ENCODE results near the gene SMYD3. TPM values are rescaled to one million over a fixed set of nuclear protein-coding genes. Genes with fewer than 3 reads are reported as not detected.

The SMYD3 gene
- total RNA-seq, 1 donor from 2014 or later = 29.2 TPM

GRCh38 chr1:246540738-246541491 lies 33.8 kb upstream of the SMYD3 start:
- no peak for TF ChIP-seq CTCF (IDR thresholded peaks at IDR 0.05; ENCODE audit: insufficient read depth, low read length, poor library complexity, severe bottlenecking)
- Histone ChIP-seq H3K36me3 (ENCODE audit: control insufficient read depth, insufficient read depth, low read length) (no peaks in the 10 kb centered on the region), H3K4me3 (ENCODE audit: low read depth, low read length) (no peak overlapping the region), H3K27me3 (ENCODE audit: control insufficient read depth, insufficient read depth, low read length) (no peaks in the 10 kb centered on the region)
- DNase-seq (ENCODE audit: low read depth) = no peak

GRCh38 chr1:246537887-246538286 lies 30.8 kb upstream of the SMYD3 start:
- Histone ChIP-seq H3K4me3 (ENCODE audit: low read depth, low read length) (no peak overlapping the region), H3K36me3 (ENCODE audit: control insufficient read depth, insufficient read depth, low read length) (no peaks in the 10 kb centered on the region), H3K27me3 (ENCODE audit: control insufficient read depth, insufficient read depth, low read length) (no peaks in the 10 kb centered on the region)
- TF ChIP-seq CTCF (IDR thresholded peaks at IDR 0.05; ENCODE audit: insufficient read depth, low read length, poor library complexity, severe bottlenecking) = no peak
- no peak for DNase-seq (ENCODE audit: low read depth)

- TF ChIP-seq CTCF (IDR thresholded peaks at IDR 0.05; ENCODE audit: insufficient read depth, low read length, poor library complexity, severe bottlenecking) = no peak
- Histone ChIP-seq H3K4me3 (ENCODE audit: low read depth, low read length) (no peak overlapping the region), H3K27me3 (ENCODE audit: control insufficient read depth, insufficient read depth, low read length) (no peaks in the 10 kb centered on the region), H3K36me3 (ENCODE audit: control insufficient read depth, insufficient read depth, low read length) (no peaks in the 10 kb centered on the region)
- no peak for DNase-seq (ENCODE audit: low read depth)
Observed at GRCh38 chr1:246537441-246537840, 30.4 kb upstream of the SMYD3 start.

GRCh38 chr1:246534114-246534513 lies 27.0 kb upstream of the SMYD3 start:
- no peak for TF ChIP-seq CTCF (IDR thresholded peaks at IDR 0.05; ENCODE audit: insufficient read depth, low read length, poor library complexity, severe bottlenecking)
- no peak overlapping the region for H3K4me3 ChIP-seq (ENCODE audit: low read depth, low read length)
- H3K36me3 ChIP-seq (ENCODE audit: control insufficient read depth, insufficient read depth, low read length) = no peaks in the 10 kb centered on the region
- H3K27me3 ChIP-seq (ENCODE audit: control insufficient read depth, insufficient read depth, low read length) = no peaks in the 10 kb centered on the region
- DNase-seq (ENCODE audit: low read depth) = no peak

GRCh38 chr1:246533371-246533905 lies 26.4 kb upstream of the SMYD3 start:
- DNase-seq (ENCODE audit: low read depth) = no peak
- no peaks in the 10 kb centered on the region for H3K27me3 ChIP-seq (ENCODE audit: control insufficient read depth, insufficient read depth, low read length)
- no peaks in the 10 kb centered on the region for H3K36me3 ChIP-seq (ENCODE audit: control insufficient read depth, insufficient read depth, low read length)
- H3K4me3 ChIP-seq (ENCODE audit: low read depth, low read length) = no peak overlapping the region
- TF ChIP-seq CTCF (IDR thresholded peaks at IDR 0.05; ENCODE audit: insufficient read depth, low read length, poor library complexity, severe bottlenecking) = no peak

GRCh38 chr1:246532519-246532918 lies 25.4 kb upstream of the SMYD3 start:
- Histone ChIP-seq H3K27me3 (ENCODE audit: control insufficient read depth, insufficient read depth, low read length) (no peaks in the 10 kb centered on the region), H3K36me3 (ENCODE audit: control insufficient read depth, insufficient read depth, low read length) (no peaks in the 10 kb centered on the region), H3K4me3 (ENCODE audit: low read depth, low read length) (no peak overlapping the region)
- DNase-seq (ENCODE audit: low read depth) = no peak
- no peak for TF ChIP-seq CTCF (IDR thresholded peaks at IDR 0.05; ENCODE audit: insufficient read depth, low read length, poor library complexity, severe bottlenecking)

Data from kidney epithelial cell (primary cell).